ENCODE measurements around the gene SLC12A7. TPM values are rescaled to one million over a fixed set of nuclear protein-coding genes. Genes with fewer than 3 reads are reported as not detected.

The SLC12A7 gene
- total RNA-seq, 2 experiments from 2014 or later, result 102 to 120 TPM

- peaks cover 25% of the 10 kb centered on the region for H3K36me3 Mint-ChIP-seq (ENCODE audit: low read depth)
- peaks cover 13% of the 10 kb centered on the region for H3K9me3 Mint-ChIP-seq
- H3K4me3 Mint-ChIP-seq, result no peak overlapping the region
- DNase-seq, result no peak
- CTCF ChIA-PET, result interaction anchor here (1.0 kb wide), 1 partner anchor 480 kb away, joined by 3 read pairs; no protein-coding TSS in a partner anchor
- POLR2A ChIA-PET, result no interaction called here
- H3K27ac Mint-ChIP-seq, result peak overlapping the region; percentile 6
- H3K27me3 Mint-ChIP-seq, result no peaks in the 10 kb centered on the region
- no peaks in the 10 kb centered on the region for H3K4me1 Mint-ChIP-seq
These were observed 59.8 kb downstream of the SLC12A7 start for GRCh38 chr5:1052076-1052475.

- ChIA-PET CTCF (no interaction called here), POLR2A (no interaction called here)
- DNase-seq, result no peak
- H3K27me3 Mint-ChIP-seq, result no peaks in the 10 kb centered on the region
- H3K36me3 Mint-ChIP-seq (ENCODE audit: low read depth), result peaks cover 27% of the 10 kb centered on the region
- H3K4me1 Mint-ChIP-seq, result no peaks in the 10 kb centered on the region
- H3K4me3 Mint-ChIP-seq, result no peak overlapping the region
- peaks cover 20% of the 10 kb centered on the region for H3K9me3 Mint-ChIP-seq
- no peak overlapping the region for H3K27ac Mint-ChIP-seq
These were observed 60.5 kb downstream of the SLC12A7 start for GRCh38 chr5:1051366-1051720.

GRCh38 chr5:1050423-1051365 lies 61.2 kb downstream of the SLC12A7 start:
- ChIA-PET CTCF (no interaction called here), POLR2A (no interaction called here)
- Mint-ChIP-seq H3K4me3 (no peak overlapping the region), H3K36me3 (ENCODE audit: low read depth) (peaks cover 29% of the 10 kb centered on the region), H3K27me3 (no peaks in the 10 kb centered on the region), H3K4me1 (no peaks in the 10 kb centered on the region), H3K27ac (no peak overlapping the region), H3K9me3 (peaks cover 26% of the 10 kb centered on the region)
- DNase-seq, result no peak

GRCh38 chr5:1048861-1049838 lies 62.7 kb downstream of the SLC12A7 start:
- H3K27me3 Mint-ChIP-seq, result no peaks in the 10 kb centered on the region
- DNase-seq, result no peak
- no peaks in the 10 kb centered on the region for H3K4me1 Mint-ChIP-seq
- no peak overlapping the region for H3K27ac Mint-ChIP-seq
- ChIA-PET POLR2A (no interaction called here), CTCF (no interaction called here)
- H3K9me3 Mint-ChIP-seq, result peaks cover 42% of the 10 kb centered on the region
- no peak overlapping the region for H3K4me3 Mint-ChIP-seq
- H3K36me3 Mint-ChIP-seq (ENCODE audit: low read depth), result peaks cover 24% of the 10 kb centered on the region

GRCh38 chr5:1048162-1048721 lies 63.6 kb downstream of the SLC12A7 start:
- no peak overlapping the region for H3K27ac Mint-ChIP-seq

GRCh38 chr5:1047332-1047965 lies 64.4 kb downstream of the SLC12A7 start:
- H3K27me3 Mint-ChIP-seq, result no peaks in the 10 kb centered on the region
- H3K27ac Mint-ChIP-seq, result no peak overlapping the region
- peaks cover 56% of the 10 kb centered on the region for H3K9me3 Mint-ChIP-seq
- no peak overlapping the region for H3K4me3 Mint-ChIP-seq
- peaks cover 24% of the 10 kb centered on the region for H3K36me3 Mint-ChIP-seq (ENCODE audit: low read depth)
- CTCF ChIA-PET, result no interaction called here
- H3K4me1 Mint-ChIP-seq, result no peaks in the 10 kb centered on the region
- POLR2A ChIA-PET, result no interaction called here
- DNase-seq, result no peak

More at GRCh38 chr5:1048162-1048721, 63.6 kb downstream of the SLC12A7 start:
- H3K4me3 Mint-ChIP-seq, result no peak overlapping the region
- DNase-seq, result no peak
- CTCF ChIA-PET, result no interaction called here
- H3K9me3 Mint-ChIP-seq, result peaks cover 50% of the 10 kb centered on the region
- H3K4me1 Mint-ChIP-seq, result no peaks in the 10 kb centered on the region
- POLR2A ChIA-PET, result no interaction called here
- peaks cover 24% of the 10 kb centered on the region for H3K36me3 Mint-ChIP-seq (ENCODE audit: low read depth)
- no peaks in the 10 kb centered on the region for H3K27me3 Mint-ChIP-seq

- ChIA-PET POLR2A (no interaction called here), CTCF (no interaction called here)
- Mint-ChIP-seq H3K27ac (no peak overlapping the region), H3K4me1 (no peaks in the 10 kb centered on the region), H3K27me3 (no peaks in the 10 kb centered on the region), H3K36me3 (ENCODE audit: low read depth) (peaks cover 16% of the 10 kb centered on the region), H3K4me3 (no peak overlapping the region), H3K9me3 (peaks cover 68% of the 10 kb centered on the region)
- no peak for DNase-seq
These were observed 65.8 kb downstream of the SLC12A7 start for GRCh38 chr5:1045960-1046560.

GRCh38 chr5:1044117-1044516 lies 67.7 kb downstream of the SLC12A7 start:
- H3K27me3 Mint-ChIP-seq, result no peaks in the 10 kb centered on the region
- H3K9me3 Mint-ChIP-seq, result peaks cover 79% of the 10 kb centered on the region
- H3K36me3 Mint-ChIP-seq (ENCODE audit: low read depth), result peaks cover 16% of the 10 kb centered on the region
- no peaks in the 10 kb centered on the region for H3K4me1 Mint-ChIP-seq
- no peak overlapping the region for H3K27ac Mint-ChIP-seq
- ChIA-PET CTCF (no interaction called here), POLR2A (no interaction called here)
- no peak for DNase-seq
- H3K4me3 Mint-ChIP-seq, result no peak overlapping the region

GRCh38 chr5:1043327-1043726 lies 68.5 kb downstream of the SLC12A7 start:
- Mint-ChIP-seq H3K27ac (no peak overlapping the region), H3K4me3 (no peak overlapping the region), H3K27me3 (no peaks in the 10 kb centered on the region), H3K9me3 (peaks cover 76% of the 10 kb centered on the region), H3K36me3 (ENCODE audit: low read depth) (peaks cover 13% of the 10 kb centered on the region), H3K4me1 (no peaks in the 10 kb centered on the region)
- ChIA-PET CTCF (no interaction called here), POLR2A (no interaction called here)
- DNase-seq, result no peak

GRCh38 chr5:1042626-1043025 lies 69.2 kb downstream of the SLC12A7 start:
- peaks cover 71% of the 10 kb centered on the region for H3K9me3 Mint-ChIP-seq
- DNase-seq, result no peak
- H3K4me1 Mint-ChIP-seq, result no peaks in the 10 kb centered on the region
- H3K27me3 Mint-ChIP-seq, result no peaks in the 10 kb centered on the region
- H3K36me3 Mint-ChIP-seq (ENCODE audit: low read depth), result peaks cover 9% of the 10 kb centered on the region
- no peak overlapping the region for H3K27ac Mint-ChIP-seq
- no peak overlapping the region for H3K4me3 Mint-ChIP-seq
- POLR2A ChIA-PET, result no interaction called here
- CTCF ChIA-PET, result no interaction called here

GRCh38 chr5:1041225-1042143 lies 70.4 kb downstream of the SLC12A7 start:
- no peaks in the 10 kb centered on the region for H3K4me1 Mint-ChIP-seq
- H3K27ac Mint-ChIP-seq, result no peak overlapping the region
- H3K27me3 Mint-ChIP-seq, result no peaks in the 10 kb centered on the region
- ChIA-PET POLR2A (no interaction called here), CTCF (no interaction called here)
- no peak for DNase-seq
- peaks cover 3% of the 10 kb centered on the region for H3K36me3 Mint-ChIP-seq (ENCODE audit: low read depth)
- H3K4me3 Mint-ChIP-seq, result no peak overlapping the region
- H3K9me3 Mint-ChIP-seq, result peaks cover 60% of the 10 kb centered on the region

GRCh38 chr5:1040571-1040970 lies 71.3 kb downstream of the SLC12A7 start:
- no peak for DNase-seq
- Mint-ChIP-seq H3K36me3 (ENCODE audit: low read depth) (no peaks in the 10 kb centered on the region), H3K4me3 (no peak overlapping the region), H3K9me3 (peaks cover 51% of the 10 kb centered on the region), H3K27me3 (no peaks in the 10 kb centered on the region), H3K27ac (no peak overlapping the region), H3K4me1 (no peaks in the 10 kb centered on the region)
- ChIA-PET CTCF (no interaction called here), POLR2A (no interaction called here)
